GM23248 (cell line): ENCODE data around the gene DMBT1.

Source experiments
- EZH2 ChIP-seq: fragments of 200-600 bp; sonication (generic); IDR thresholded peaks from 2 replicates; pipeline ENCODE4 v1.6.1; 2018; ENCODE audit warnings: antibody characterized with exemption, mild to moderate bottlenecking; ENCODE audit not compliant: insufficient read depth, poor library complexity, severe bottlenecking
- EZH2phosphoT487 ChIP-seq: fragments of 200-600 bp; sonication (generic); IDR thresholded peaks from 2 replicates; pipeline ENCODE4 v1.6.1; 2018; ENCODE audit warnings: antibody characterized with exemption, moderate library complexity, mild to moderate bottlenecking, low read depth; ENCODE audit not compliant: insufficient read depth

DNA sequence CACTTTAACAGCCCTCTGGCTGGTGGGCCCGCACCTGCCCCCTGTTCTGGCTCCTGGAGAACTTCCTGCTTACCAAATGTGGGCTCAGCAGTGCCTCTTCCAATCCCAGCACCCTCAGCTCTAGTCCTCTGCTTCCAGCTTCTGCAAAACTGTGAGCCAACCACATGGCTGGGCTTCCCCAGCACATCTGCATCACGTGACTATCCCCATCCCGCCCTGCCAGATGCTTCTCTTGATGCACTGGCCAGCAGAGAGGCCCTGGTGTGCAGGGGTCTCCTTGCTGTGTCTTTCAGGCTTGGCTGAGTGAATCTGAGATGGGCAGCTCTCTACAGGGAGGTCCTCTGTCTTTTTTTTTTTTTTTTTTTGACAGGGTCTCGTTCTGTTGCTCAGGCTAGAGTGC, 43.8 kb upstream of the DMBT1 start:
- TF ChIP-seq EZH2phosphoT487: no peak
- TF ChIP-seq EZH2: no peak
